Left colon (tissue), 2 donors: ENCODE results near the gene TBL1Y. TPM values are rescaled to one million over a fixed set of nuclear protein-coding genes. Genes with fewer than 3 reads are reported as not detected.

Experiments used
- total RNA-seq, 2 donors: library from RNA; stranded (reverse); fragmentation: NEBNext Ultra II Directional; extraction: Animal tissue kit (Norgen Biotek cat#: 25700); gene quantifications; one replicate each; pipeline ENCODE4 v1.2.1, GENCODE V29; 2021
- donor health status: DM: no; HTN: no; CAD: no.
- donor health status: DM: yes; HTN: yes; CAD: no.

TBL1Y gene
- total RNA-seq, 2 donors from 2014 or later, result not detected

Other genes starting within 250 kb of the TBL1Y start
- not detected for gene AMELY, start 1.1 kb downstream of the TBL1Y start, total RNA-seq